Stomach (tissue), 9 donors: ENCODE results near the gene SAP130. TPM values are rescaled to one million over a fixed set of nuclear protein-coding genes. Genes with fewer than 3 reads are reported as not detected.

Experiments
- DNase-seq, 2 donors: peaks; one replicate each; pipeline versions ENCODE4 v3.0.0 to v3.0.0-alpha.2; 2013 to 2019
- H3K27ac ChIP-seq, 5 donors: fragments of 200-600 bp in 4 of 5; sonication (generic) in 4 of 5; one replicate each; pipeline ENCODE4 v1.5.1; 2013 to 2019; ENCODE audit warnings: mild to moderate bottlenecking in 1 of 5, moderate library complexity in 1 of 5
- H3K27me3 ChIP-seq, 3 donors: fragments of 200-600 bp; sonication (generic); one replicate each; pipeline ENCODE4 v1.5.1; 2017 to 2019; ENCODE audit warnings: mixed run types in 1 of 3
- H3K36me3 ChIP-seq, 4 donors: fragments of 200-600 bp; sonication (generic); 1 replicate in 3 of 4; 2 replicates in 1 of 4; pipeline ENCODE4 v1.5.1; 2016 to 2019
- H3K4me1 ChIP-seq, 4 donors: fragments of 200-600 bp; sonication (generic); one replicate each; pipeline ENCODE4 v1.5.1; 2016 to 2019
- H3K4me3 ChIP-seq, 4 donors: fragments of 200-600 bp; sonication (generic) in 3 of 4; one replicate each; pipeline ENCODE4 v1.5.1; 2016 to 2019; ENCODE audit warnings: mild to moderate bottlenecking in 1 of 4
- H3K9me3 ChIP-seq, 4 donors: fragments of 200-600 bp; sonication (generic); one replicate each; pipeline ENCODE4 v1.5.1; 2016 to 2019
- EP300 ChIP-seq: sonication (generic); formaldehyde crosslinking; IDR thresholded peaks from one replicate; pipeline ENCODE4 v1.6.1; 2017; ENCODE audit warnings: antibody characterized with exemption
- POLR2A ChIP-seq, 4 donors: fragments of 450-650 bp; IDR thresholded peaks; one replicate each; pipeline ENCODE4 v1.6.1; 2016; ENCODE audit warnings: antibody characterized with exemption in 4 of 4, control low read depth in 2 of 4, mild to moderate bottlenecking in 1 of 4, moderate library complexity in 1 of 4
- POLR2AphosphoS5 ChIP-seq, 3 donors: sonication (generic); formaldehyde crosslinking; IDR thresholded peaks; one replicate each; pipeline ENCODE4 v1.6.1; 2016; ENCODE audit warnings: antibody characterized with exemption in 3 of 3
- WGBS, 5 donors: extraction: QIAGEN DNeasy Blood & Tissue Kit in 3 of 5; methylation state at CpG; one replicate each; pipeline versions ENCODE4 v1.1.5 to v1.1.7; 2013 to 2018; 5-methylcytosine and 5-hydroxymethylcytosine counted together
- intact Hi-C: fragments of 100-400 bp; cut with DNase I; formaldehyde crosslinking; loops from one replicate; pipeline ENCODE4 v1.15.1; 2023; ENCODE audit warnings: low total_unique reads
- polyA plus RNA-seq, 3 donors: library from polyadenylated mRNA; stranded (reverse); fragments of 200-250 nt; gene quantifications; one replicate each; pipeline ENCODE4 v1.2.3, GENCODE V29; 2013
- total RNA-seq, 5 donors: library from RNA; depleted of rRNA; stranded (reverse); fragments of >200 nt; gene quantifications; one replicate each; pipeline versions ENCODE4 v1.1.0 to v1.2.3, GENCODE V29; 2014 to 2016
- TF ChIP-seq, protein P1 (sequence below), 7 experiments: fragments of 450-650 bp in 4 of 7; fragments of 200-600 bp in 3 of 7; sonication (generic) in 3 of 7; IDR thresholded peaks; one replicate each; pipeline ENCODE4 v1.5.1; 2016 to 2019; ENCODE audit warnings: antibody characterized with exemption in 7 of 7, control low read depth in 2 of 7, mild to moderate bottlenecking in 1 of 7
- donor health status: healthy with polysubstance abuse.
- donor health status: Bipolar disorder and iron deficiency.
- donor health status: healthy.

The SAP130 gene
- total and polyA plus RNA-seq, 8 donors = 4.8 to 42.0 (median 7.4) TPM

DNA sequence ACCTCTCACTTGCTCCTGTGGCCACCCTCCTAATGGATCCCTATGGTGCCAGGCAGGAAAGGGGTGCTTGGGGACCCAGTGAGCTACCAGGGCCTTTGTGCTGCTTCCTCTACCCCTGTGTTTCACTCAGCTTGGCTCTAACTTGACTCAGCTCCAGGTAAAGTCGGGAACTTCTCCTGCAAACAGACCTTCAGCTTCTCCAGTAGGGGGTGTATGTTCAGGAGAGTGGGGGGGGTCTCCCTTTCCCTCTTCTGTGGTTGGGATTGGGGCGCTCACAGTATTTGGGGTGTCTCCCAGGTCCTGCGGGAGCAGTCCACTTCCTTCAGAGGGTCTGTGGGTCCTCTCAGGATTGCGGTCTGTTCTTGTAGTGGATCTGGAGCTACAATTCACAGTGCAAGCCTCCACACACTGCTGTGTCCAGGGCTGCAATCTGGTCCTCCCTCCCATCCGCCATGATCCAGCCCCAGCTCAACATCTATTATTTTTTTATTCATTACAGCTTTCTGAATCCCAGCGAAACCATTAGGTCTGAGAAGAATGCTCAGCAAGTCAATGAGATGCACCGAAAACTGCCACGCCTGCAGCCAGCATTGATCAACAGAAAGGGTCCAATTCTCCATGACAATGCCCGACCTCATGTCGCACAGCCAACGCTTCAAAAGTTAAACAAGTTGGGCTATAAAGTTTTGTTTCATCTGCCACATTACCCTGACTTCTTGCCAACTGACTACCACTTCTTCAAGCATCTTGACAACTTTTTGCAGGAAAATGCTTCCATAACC lies 26.4 kb upstream of the SAP130 start:
- Histone ChIP-seq H3K36me3 (no peaks in the 10 kb centered on the region), H3K27ac (no peak overlapping the region), H3K27me3 (peaks cover 0 to 12% (median 0%) of the 10 kb centered on the region in 3 donors), H3K4me3 (no peak overlapping the region), H3K9me3 (peaks cover 0 to 12% (median 6%) of the 10 kb centered on the region in 4 donors), H3K4me1 (no peaks in the 10 kb centered on the region)
- TF ChIP-seq EP300 (no peak), POLR2AphosphoS5 (IDR thresholded peaks at IDR 0.05) (no peak), POLR2A (IDR thresholded peaks at IDR 0.05) (no peak)
- TF ChIP-seq, protein P1, sequence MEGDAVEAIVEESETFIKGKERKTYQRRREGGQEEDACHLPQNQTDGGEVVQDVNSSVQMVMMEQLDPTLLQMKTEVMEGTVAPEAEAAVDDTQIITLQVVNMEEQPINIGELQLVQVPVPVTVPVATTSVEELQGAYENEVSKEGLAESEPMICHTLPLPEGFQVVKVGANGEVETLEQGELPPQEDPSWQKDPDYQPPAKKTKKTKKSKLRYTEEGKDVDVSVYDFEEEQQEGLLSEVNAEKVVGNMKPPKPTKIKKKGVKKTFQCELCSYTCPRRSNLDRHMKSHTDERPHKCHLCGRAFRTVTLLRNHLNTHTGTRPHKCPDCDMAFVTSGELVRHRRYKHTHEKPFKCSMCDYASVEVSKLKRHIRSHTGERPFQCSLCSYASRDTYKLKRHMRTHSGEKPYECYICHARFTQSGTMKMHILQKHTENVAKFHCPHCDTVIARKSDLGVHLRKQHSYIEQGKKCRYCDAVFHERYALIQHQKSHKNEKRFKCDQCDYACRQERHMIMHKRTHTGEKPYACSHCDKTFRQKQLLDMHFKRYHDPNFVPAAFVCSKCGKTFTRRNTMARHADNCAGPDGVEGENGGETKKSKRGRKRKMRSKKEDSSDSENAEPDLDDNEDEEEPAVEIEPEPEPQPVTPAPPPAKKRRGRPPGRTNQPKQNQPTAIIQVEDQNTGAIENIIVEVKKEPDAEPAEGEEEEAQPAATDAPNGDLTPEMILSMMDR (IDR thresholded peaks at IDR 0.05) = no peak
- intact Hi-C loops = no loop called here
- 87 to 98% (median 89%) methylated on average over 10 to 11 of the region's 11 CpGs for WGBS, 5 donors
- no peak for DNase-seq

DNA sequence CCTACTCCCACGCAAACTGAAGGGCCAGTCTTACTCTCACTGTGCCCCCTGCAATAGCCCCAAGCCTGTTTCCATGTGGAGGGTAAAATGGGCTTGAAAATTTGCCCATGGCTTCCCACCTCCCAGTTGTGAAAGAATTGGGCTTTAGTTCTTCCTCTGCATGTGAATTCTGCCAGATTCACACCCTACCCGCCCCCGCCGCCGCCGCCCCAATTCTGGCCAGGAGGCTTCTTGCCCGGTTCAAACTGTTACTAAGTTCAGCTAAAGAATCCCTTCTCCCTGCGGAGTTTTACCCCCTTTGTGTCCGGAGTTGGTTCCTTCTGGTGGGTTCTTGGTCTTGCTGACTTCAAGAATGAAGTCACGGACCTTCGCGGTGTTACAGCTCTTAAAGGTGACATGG lies 25.5 kb upstream of the SAP130 start:
- Histone ChIP-seq H3K9me3 (peaks cover 0 to 15% (median 9%) of the 10 kb centered on the region in 4 donors), H3K36me3 (no peaks in the 10 kb centered on the region), H3K27ac (no peak overlapping the region), H3K4me1 (no peaks in the 10 kb centered on the region), H3K4me3 (no peak overlapping the region), H3K27me3 (peaks cover 0 to 12% (median 0%) of the 10 kb centered on the region in 3 donors)
- TF ChIP-seq POLR2A (IDR thresholded peaks at IDR 0.05) (no peak), POLR2AphosphoS5 (IDR thresholded peaks at IDR 0.05) (no peak), EP300 (no peak)
- TF ChIP-seq, protein P1 (IDR thresholded peaks at IDR 0.05) = no peak
- WGBS, 5 donors = 88 to 96% (median 94%) methylated on average over 12 of the region's 12 CpGs
- no peak for DNase-seq
- intact Hi-C loops = no loop called here

DNA sequence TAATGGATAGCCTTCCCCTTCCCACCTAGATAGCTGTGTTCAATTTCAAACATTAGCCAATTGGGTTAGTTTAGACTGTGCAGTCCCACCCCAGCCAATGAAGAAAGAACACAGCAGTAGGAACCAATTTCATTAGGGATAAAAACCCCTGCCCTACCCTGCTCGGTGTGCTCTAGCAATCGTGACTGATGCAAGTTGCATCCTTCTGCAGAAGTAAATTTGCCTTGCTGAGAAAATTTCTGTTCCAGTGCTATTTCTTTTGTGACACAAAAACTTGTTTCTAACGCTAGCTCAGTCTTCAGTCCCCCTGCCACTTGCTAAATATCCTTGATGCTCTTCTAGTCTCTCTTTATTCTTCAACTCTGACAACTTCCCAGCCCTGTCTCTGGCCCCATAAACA lies 15.2 kb upstream of the SAP130 start:
- no peak for DNase-seq
- WGBS, 5 donors = 83 to 90% (median 90%) methylated on average over 3 of the region's 3 CpGs
- intact Hi-C loops = no loop called here
- Histone ChIP-seq H3K4me3 (no peak overlapping the region), H3K36me3 (no peaks in the 10 kb centered on the region), H3K27ac (no peak overlapping the region), H3K27me3 (no peaks in the 10 kb centered on the region), H3K4me1 (no peaks in the 10 kb centered on the region), H3K9me3 (peaks cover 6 to 37% (median 27%) of the 10 kb centered on the region in 4 donors)
- TF ChIP-seq EP300 = no peak
- TF ChIP-seq, protein P1 (IDR thresholded peaks at IDR 0.05) = no peak
- TF ChIP-seq POLR2AphosphoS5 (IDR thresholded peaks at IDR 0.05) = no peak
- TF ChIP-seq POLR2A (IDR thresholded peaks at IDR 0.05) = no peak

DNA sequence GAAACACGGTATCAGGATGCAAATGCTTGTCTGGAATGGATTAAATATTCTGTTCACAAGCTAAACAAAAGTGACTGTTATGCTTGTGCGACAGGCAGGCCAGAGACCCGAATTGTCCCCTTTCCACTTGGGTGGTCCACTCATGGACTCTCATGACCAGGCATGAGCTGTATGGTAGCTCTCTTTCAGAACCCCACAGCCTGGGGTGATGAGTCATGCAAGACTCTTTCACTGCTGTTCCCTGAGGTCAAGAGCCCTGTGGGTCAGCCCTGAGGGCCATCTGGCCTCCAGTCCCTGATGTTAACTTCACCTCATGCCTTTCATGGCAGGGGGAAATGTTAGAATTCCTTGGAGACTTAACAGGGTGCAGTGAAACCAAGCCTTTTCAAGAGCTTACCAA lies 13.7 kb upstream of the SAP130 start:
- Histone ChIP-seq H3K27ac (no peak overlapping the region), H3K9me3 (peaks cover 17 to 52% (median 42%) of the 10 kb centered on the region in 4 donors), H3K36me3 (no peaks in the 10 kb centered on the region), H3K4me3 (no peak overlapping the region), H3K27me3 (no peaks in the 10 kb centered on the region), H3K4me1 (no peaks in the 10 kb centered on the region)
- TF ChIP-seq POLR2AphosphoS5 (IDR thresholded peaks at IDR 0.05) (no peak), EP300 (no peak), POLR2A (IDR thresholded peaks at IDR 0.05) (no peak)
- TF ChIP-seq, protein P1 (IDR thresholded peaks at IDR 0.05) = no peak
- intact Hi-C loops = no loop called here
- WGBS, 5 donors = 67 to 78% (median 74%) methylated on average over 3 of the region's 3 CpGs
- DNase-seq = no peak
